Esophagus muscularis mucosa (tissue), 4 donors: ENCODE results near the gene PTCHD4. TPM values are rescaled to one million over a fixed set of nuclear protein-coding genes. Genes with fewer than 3 reads are reported as not detected.
A peak's percentile ranks its signal among the peaks of the same experiment; 100 is the strongest.

Experiments
- DNase-seq: peaks from one replicate; pipeline ENCODE4 v3.0.0-alpha.2; 2017; ENCODE audit errors: extremely low spot score
- H3K27ac ChIP-seq, 4 donors: fragments of 200-600 bp; sonication (generic); replicated peaks in 1 of 4; 1 replicate in 3 of 4; 2 replicates in 1 of 4; pipeline ENCODE4 v1.5.1; 2016 to 2019; ENCODE audit warnings: mild to moderate bottlenecking in 1 of 4
- H3K27me3 ChIP-seq, 4 donors: fragments of 200-600 bp; sonication (generic); one replicate each; pipeline versions ENCODE4 v1.5.1 to v1.6.0; 2016 to 2019
- H3K36me3 ChIP-seq, 4 donors: fragments of 200-600 bp; sonication (generic); one replicate each; pipeline ENCODE4 v1.5.1; 2016 to 2019
- H3K4me1 ChIP-seq, 4 donors: fragments of 200-600 bp; sonication (generic); one replicate each; pipeline ENCODE4 v1.5.1; 2016 to 2019
- H3K4me3 ChIP-seq, 4 donors: fragments of 200-600 bp; sonication (generic); 1 replicate in 2 of 4; 2 replicates in 2 of 4; pipeline ENCODE4 v1.5.1; 2016 to 2019; ENCODE audit warnings: mild to moderate bottlenecking in 4 of 4, moderate library complexity in 1 of 4
- H3K9me3 ChIP-seq, 4 donors: fragments of 200-600 bp; sonication (generic); 1 replicate in 3 of 4; 2 replicates in 1 of 4; pipeline ENCODE4 v1.5.1; 2016 to 2019
- CTCF ChIP-seq, 3 experiments: fragments of 200-600 bp in 2 of 3; fragments of 450-650 bp in 1 of 3; sonication (generic) in 2 of 3; IDR thresholded peaks; one replicate each; pipeline ENCODE4 v1.5.1; 2017 to 2019; ENCODE audit warnings: antibody characterized with exemption in 3 of 3, mild to moderate bottlenecking in 2 of 3, moderate library complexity in 1 of 3
- EP300 ChIP-seq: sonication (generic); formaldehyde crosslinking; IDR thresholded peaks from one replicate; pipeline ENCODE4 v1.6.1; 2017; ENCODE audit warnings: antibody characterized with exemption
- POLR2A ChIP-seq: fragments of 450-650 bp; IDR thresholded peaks from one replicate; pipeline ENCODE4 v1.6.1; 2017; ENCODE audit warnings: antibody characterized with exemption, moderate library complexity, mild to moderate bottlenecking, low read depth
- POLR2AphosphoS5 ChIP-seq, 2 donors: sonication (generic); formaldehyde crosslinking; IDR thresholded peaks; one replicate each; pipeline ENCODE4 v1.6.1; 2017; ENCODE audit warnings: antibody characterized with exemption in 2 of 2
- WGBS: methylation state at CpG from one replicate; pipeline ENCODE4 v1.1.5; 2018; 5-methylcytosine and 5-hydroxymethylcytosine counted together
- intact Hi-C: fragments of 100-400 bp; cut with DNase I; formaldehyde crosslinking; loops from one replicate; pipeline ENCODE4 v1.15.1; 2023
- total RNA-seq, 4 donors: library from RNA; depleted of rRNA; stranded (reverse); fragments of >200 nt; gene quantifications; one replicate each; pipeline versions ENCODE4 v1.1.0 to v1.2.1, GENCODE V29; 2016

PTCHD4 gene
- total RNA-seq = 1 to 10 TPM in 3 of 4 donors, under 1 TPM in 1; 0.83 to 2.7 (median 1.5) TPM

GRCh38 chr6:48111143-48111506, at the start of gene PTCHD4:
PTCHD4 (minus strand) TSS chr6:48111197; CDS start chr6:48068957, 42,240 bp downstream.
- intact Hi-C loops = no loop called here
- WGBS = 76% methylated on average over 1 of the region's 1 CpG
- Histone ChIP-seq H3K36me3 (no peaks in the 10 kb centered on the region), H3K4me1 (no peaks in the 10 kb centered on the region), H3K4me3 (peak within 1 kb of the TSS in 2 of 4 donors; percentile 17 to 19), H3K9me3 (no peaks in the 10 kb centered on the region), H3K27ac (no peak within 1 kb of the TSS), H3K27me3 (no peaks in the 10 kb centered on the region)
- DNase-seq = no peak
- TF ChIP-seq POLR2A (no peak), POLR2AphosphoS5 (IDR thresholded peaks at IDR 0.05) (no peak), EP300 (no peak), CTCF (IDR thresholded peaks at IDR 0.05) (no peak)

GRCh38 chr6:48151142-48151541, 40.1 kb upstream of the PTCHD4 start:
- Histone ChIP-seq H3K4me1 (no peaks in the 10 kb centered on the region), H3K4me3 (no peak overlapping the region), H3K27me3 (no peaks in the 10 kb centered on the region), H3K9me3 (peaks cover 0 to 18% (median 4%) of the 10 kb centered on the region in 4 donors), H3K27ac (no peak overlapping the region), H3K36me3 (no peaks in the 10 kb centered on the region)
- no peak for TF ChIP-seq EP300
- no peak for TF ChIP-seq POLR2A
- no peak for TF ChIP-seq CTCF (IDR thresholded peaks at IDR 0.05)
- no peak for TF ChIP-seq POLR2AphosphoS5 (IDR thresholded peaks at IDR 0.05)
- 87% methylated on average over 2 of the region's 2 CpGs for WGBS
- no peak for DNase-seq
- intact Hi-C loops = no loop called here

GRCh38 chr6:48150701-48151100, 39.7 kb upstream of the PTCHD4 start:
- no peak for DNase-seq
- Histone ChIP-seq H3K4me1 (no peaks in the 10 kb centered on the region), H3K27me3 (no peaks in the 10 kb centered on the region), H3K36me3 (no peaks in the 10 kb centered on the region), H3K4me3 (no peak overlapping the region), H3K27ac (no peak overlapping the region), H3K9me3 (peaks cover 0 to 18% (median 4%) of the 10 kb centered on the region in 4 donors)
- intact Hi-C loops = no loop called here
- TF ChIP-seq EP300 = no peak
- TF ChIP-seq POLR2AphosphoS5 (IDR thresholded peaks at IDR 0.05) = no peak
- TF ChIP-seq POLR2A = no peak
- TF ChIP-seq CTCF (IDR thresholded peaks at IDR 0.05) = no peak
- WGBS = 88% methylated on average over 1 of the region's 2 CpGs

- TF ChIP-seq CTCF (IDR thresholded peaks at IDR 0.05) = no peak
- no peak for TF ChIP-seq POLR2A
- TF ChIP-seq POLR2AphosphoS5 (IDR thresholded peaks at IDR 0.05) = no peak
- TF ChIP-seq EP300 = no peak
- H3K27me3 ChIP-seq = no peaks in the 10 kb centered on the region
- H3K27ac ChIP-seq = no peak overlapping the region
- intact Hi-C loops = no loop called here
- no peak overlapping the region for H3K4me3 ChIP-seq
- no peaks in the 10 kb centered on the region for H3K9me3 ChIP-seq
- no peaks in the 10 kb centered on the region for H3K4me1 ChIP-seq
- DNase-seq = no peak
- H3K36me3 ChIP-seq = no peaks in the 10 kb centered on the region
These were observed 36.1 kb upstream of the PTCHD4 start for GRCh38 chr6:48147051-48147450.

GRCh38 chr6:48144021-48144420, 33.0 kb upstream of the PTCHD4 start:
- H3K36me3 ChIP-seq = no peaks in the 10 kb centered on the region
- no peak for TF ChIP-seq POLR2AphosphoS5 (IDR thresholded peaks at IDR 0.05)
- no peak for TF ChIP-seq CTCF (IDR thresholded peaks at IDR 0.05)
- no peak for TF ChIP-seq EP300
- no peak for TF ChIP-seq POLR2A
- WGBS = 66% methylated on average over 3 of the region's 3 CpGs
- no peaks in the 10 kb centered on the region for H3K4me1 ChIP-seq
- intact Hi-C loops = no loop called here
- no peak for DNase-seq
- no peaks in the 10 kb centered on the region for H3K9me3 ChIP-seq
- H3K27ac ChIP-seq = no peak overlapping the region
- no peak overlapping the region for H3K4me3 ChIP-seq
- no peaks in the 10 kb centered on the region for H3K27me3 ChIP-seq
